ENCODE data around the gene SIN3A.
A peak's percentile ranks its signal among the peaks of the same experiment; 100 is the strongest.
"Not testable (repeated sequence)": the region's sequence is repeated elsewhere in the genome, so short reads cannot be mapped to it uniquely, and the experiment has no call there.

The SIN3A gene

GRCh38 chr15:75451674-75452363 is at the start of gene SIN3A:
TSS of gene SIN3A (minus strand) at chr15:75451690. CDS start at chr15:75430375, 21,315 bp downstream.
- peak; percentile 89 for DNase-seq

- DNase-seq, result no peak
Observed at GRCh38 chr15:75493732-75494131, 42.2 kb upstream of the SIN3A start.

- DNase-seq, result no peak
Observed at GRCh38 chr15:75483961-75484360, 32.5 kb upstream of the SIN3A start.

GRCh38 chr15:75483556-75483955 is 32.1 kb upstream of the SIN3A start:
- DNase-seq, result not testable (repeated sequence)

GRCh38 chr15:75483106-75483505 is 31.6 kb upstream of the SIN3A start:
- DNase-seq, result no peak

- DNase-seq, result not testable (repeated sequence)
Observed at GRCh38 chr15:75480463-75480862, 29.0 kb upstream of the SIN3A start.

- DNase-seq, result no peak
Observed at GRCh38 chr15:75479670-75480069, 28.2 kb upstream of the SIN3A start.

- not testable (repeated sequence) for DNase-seq
Observed at GRCh38 chr15:75477094-75477493, 25.6 kb upstream of the SIN3A start.

- no peak for DNase-seq
Observed at GRCh38 chr15:75468913-75469598, 17.6 kb upstream of the SIN3A start.

GRCh38 chr15:75460646-75461045 is 9.2 kb upstream of the SIN3A start:
- no peak for DNase-seq

GRCh38 chr15:75459581-75459980 is 8.1 kb upstream of the SIN3A start:
- no peak for DNase-seq

- no peak for DNase-seq
Observed at GRCh38 chr15:75456710-75457109, 5.2 kb upstream of the SIN3A start.

GRCh38 chr15:75455982-75456531 is 4.6 kb upstream of the SIN3A start:
- no peak for DNase-seq

GRCh38 chr15:75455424-75455981 is 4.0 kb upstream of the SIN3A start:
- DNase-seq, result peak; percentile 16

- no peak for DNase-seq
Observed at GRCh38 chr15:75454471-75455378, 3.2 kb upstream of the SIN3A start.

- peak; percentile 89 for DNase-seq
Observed at GRCh38 chr15:75453703-75454470, 2.4 kb upstream of the SIN3A start.

- DNase-seq, result no peak
Observed at GRCh38 chr15:75452865-75453702, 1.6 kb upstream of the SIN3A start.

GRCh38 chr15:75452364-75452864 is 924 bp upstream of the SIN3A start:
- peak; percentile 20 for DNase-seq

- DNase-seq, result no peak
Observed at GRCh38 chr15:75451202-75451673, 252 bp downstream of the SIN3A start.
